ENCODE measurements around the gene MEPCE.
A peak's percentile ranks its signal among the peaks of the same experiment; 100 is the strongest.
"Not testable (repeated sequence)": the region's sequence is repeated elsewhere in the genome, so short reads cannot be mapped to it uniquely, and the experiment has no call there.

Gene MEPCE

DNA sequence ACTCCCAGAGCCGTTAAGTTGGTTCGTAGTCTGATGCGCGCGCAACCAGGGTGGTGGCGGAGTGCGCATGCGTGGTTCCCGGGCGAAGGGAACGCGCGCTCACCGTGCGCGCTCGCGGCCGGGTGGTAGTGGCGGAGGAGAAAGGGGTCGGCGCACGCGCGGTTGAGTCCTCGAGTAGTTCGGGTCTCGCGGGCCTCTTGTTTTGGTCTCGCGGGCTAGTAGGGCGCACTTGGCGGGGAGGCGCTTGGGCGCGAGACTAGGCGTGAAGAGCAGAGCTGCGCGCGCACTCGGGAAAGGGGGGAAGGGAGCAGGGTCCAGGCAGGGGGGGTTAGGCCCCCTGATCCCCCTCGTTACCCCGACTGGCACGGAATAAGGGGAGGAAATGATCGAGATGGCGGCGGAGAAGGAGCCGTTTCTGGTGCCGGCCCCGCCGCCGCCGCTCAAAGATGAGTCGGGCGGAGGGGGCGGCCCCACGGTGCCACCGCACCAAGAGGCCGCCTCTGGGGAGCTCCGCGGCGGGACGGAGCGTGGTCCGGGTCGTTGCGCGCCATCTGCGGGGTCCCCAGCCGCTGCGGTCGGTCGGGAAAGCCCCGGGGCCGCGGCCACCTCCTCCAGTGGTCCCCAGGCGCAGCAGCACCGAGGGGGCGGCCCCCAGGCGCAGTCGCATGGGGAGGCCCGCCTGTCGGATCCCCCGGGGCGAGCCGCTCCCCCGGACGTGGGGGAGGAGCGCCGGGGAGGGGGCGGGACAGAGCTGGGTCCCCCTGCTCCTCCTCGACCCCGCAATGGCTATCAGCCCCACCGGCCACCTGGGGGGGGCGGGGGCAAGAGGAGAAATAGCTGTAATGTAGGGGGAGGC lies at the start of gene MEPCE:
TSS of gene MEPCE (plus strand) at position 195 of the 856 bp plus-strand sequence. CDS start at position 383, 188 bp downstream.
- peak; percentile 100 for DNase-seq (ENCODE audit: low spot score)

- no peak for DNase-seq (ENCODE audit: low spot score)
These were observed 49.4 kb upstream of the MEPCE start for GRCh38 chr7:100380196-100380595.

DNA sequence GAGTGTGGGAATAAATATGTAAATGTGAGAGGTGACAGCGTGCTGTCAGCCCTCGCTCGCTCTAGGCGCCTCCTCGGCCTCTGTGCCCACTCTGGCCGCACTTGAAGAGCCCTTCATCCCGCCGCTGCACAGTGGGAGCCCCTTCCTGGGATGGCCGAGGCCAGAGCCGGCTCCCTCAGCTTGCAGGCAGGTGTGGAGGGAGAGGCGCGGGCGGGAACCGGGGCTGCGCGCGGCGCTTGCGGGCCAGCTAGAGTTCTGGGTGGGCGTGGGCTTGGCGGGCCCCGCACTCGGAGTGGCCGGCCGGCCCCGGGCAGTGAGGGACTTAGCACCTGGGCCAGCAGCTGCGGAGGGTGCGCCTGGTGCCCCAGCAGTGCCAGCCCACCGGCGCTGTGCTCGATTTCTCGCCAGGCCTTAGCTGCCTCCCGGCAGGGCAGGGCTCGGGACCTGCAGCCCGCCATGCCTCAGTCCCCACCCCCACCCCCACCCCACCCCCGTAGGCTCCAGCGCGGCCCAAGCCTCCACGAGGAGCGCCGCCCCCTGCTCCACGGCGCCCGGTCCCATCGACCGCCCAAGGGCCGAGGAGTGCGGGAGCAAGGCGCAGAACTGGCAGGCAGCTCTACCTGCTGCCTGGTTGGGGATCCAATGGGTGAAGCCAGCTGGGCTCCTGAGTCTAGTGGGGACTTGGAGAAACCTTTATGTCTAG lies 47.9 kb upstream of the MEPCE start:
- DNase-seq (ENCODE audit: low spot score), result not testable (repeated sequence)

DNA sequence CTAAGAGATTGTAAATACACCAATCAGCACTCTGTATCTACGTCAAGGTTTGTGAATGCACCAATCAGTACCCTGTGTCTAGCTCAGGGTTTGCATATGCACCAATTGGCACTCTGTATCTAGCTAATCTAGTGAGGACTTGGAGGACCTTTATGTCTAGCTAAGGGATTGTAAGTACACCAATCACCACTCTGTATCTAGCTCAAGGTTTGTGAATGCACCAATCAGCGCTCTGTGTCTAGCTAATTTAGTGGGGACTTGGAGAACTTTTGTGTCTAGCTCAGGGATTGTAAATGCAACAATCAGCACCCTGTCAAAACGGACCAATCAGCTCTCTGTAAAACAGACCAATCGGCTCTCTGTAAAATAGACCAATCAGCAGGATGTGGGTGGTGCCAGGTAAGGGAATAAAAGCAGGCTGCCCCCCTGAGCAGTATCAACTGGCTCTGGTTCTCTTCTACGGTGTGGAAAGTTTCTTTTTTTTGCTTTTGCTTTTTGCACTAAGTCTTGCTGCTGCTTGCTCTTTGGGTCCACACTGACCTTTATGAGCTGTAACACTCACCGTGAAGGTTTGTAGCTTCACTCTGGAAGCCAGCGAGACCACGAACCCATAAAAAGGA lies 47.3 kb upstream of the MEPCE start:
- not testable (repeated sequence) for DNase-seq (ENCODE audit: low spot score)

GRCh38 chr7:100384628-100385294 lies 44.9 kb upstream of the MEPCE start:
- DNase-seq (ENCODE audit: low spot score), result no peak

GRCh38 chr7:100386940-100387339 lies 42.7 kb upstream of the MEPCE start:
- DNase-seq (ENCODE audit: low spot score), result no peak

- DNase-seq (ENCODE audit: low spot score), result no peak
These were observed 41.9 kb upstream of the MEPCE start for GRCh38 chr7:100387695-100388094.

DNA sequence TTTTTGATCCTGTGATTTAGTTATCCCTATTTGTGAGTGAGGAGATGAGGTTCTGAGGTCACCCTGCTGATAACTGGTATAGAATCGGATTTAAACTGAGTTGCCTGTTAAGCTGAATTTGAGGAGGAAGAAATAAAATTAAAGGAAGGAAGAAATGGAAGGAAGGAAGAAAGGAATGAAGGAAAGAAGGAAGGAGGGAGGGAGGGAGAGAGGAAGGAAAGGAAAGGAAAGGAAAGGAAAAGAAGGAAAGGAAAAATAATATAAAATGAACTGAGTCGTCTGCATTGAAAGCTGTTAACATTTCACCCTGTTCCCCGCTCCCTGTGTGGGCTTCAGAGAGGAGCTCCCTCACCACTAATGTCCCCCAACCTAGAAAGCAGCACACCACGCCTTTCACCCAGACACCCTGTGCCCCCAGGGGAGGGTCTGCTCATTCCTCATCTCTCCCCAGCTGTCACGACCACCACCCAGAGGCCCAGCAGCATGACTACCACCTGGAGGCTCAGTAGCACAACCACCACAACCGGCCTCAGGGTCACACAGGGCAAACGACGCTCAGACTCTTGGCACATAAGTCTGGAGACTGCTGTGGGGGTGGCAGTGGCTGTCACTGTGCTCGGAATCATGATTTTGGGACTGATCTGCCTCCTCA lies 40.1 kb upstream of the MEPCE start:
- DNase-seq (ENCODE audit: low spot score), result no peak

- DNase-seq (ENCODE audit: low spot score), result no peak
These were observed 39.2 kb upstream of the MEPCE start for GRCh38 chr7:100390286-100391009.

DNA sequence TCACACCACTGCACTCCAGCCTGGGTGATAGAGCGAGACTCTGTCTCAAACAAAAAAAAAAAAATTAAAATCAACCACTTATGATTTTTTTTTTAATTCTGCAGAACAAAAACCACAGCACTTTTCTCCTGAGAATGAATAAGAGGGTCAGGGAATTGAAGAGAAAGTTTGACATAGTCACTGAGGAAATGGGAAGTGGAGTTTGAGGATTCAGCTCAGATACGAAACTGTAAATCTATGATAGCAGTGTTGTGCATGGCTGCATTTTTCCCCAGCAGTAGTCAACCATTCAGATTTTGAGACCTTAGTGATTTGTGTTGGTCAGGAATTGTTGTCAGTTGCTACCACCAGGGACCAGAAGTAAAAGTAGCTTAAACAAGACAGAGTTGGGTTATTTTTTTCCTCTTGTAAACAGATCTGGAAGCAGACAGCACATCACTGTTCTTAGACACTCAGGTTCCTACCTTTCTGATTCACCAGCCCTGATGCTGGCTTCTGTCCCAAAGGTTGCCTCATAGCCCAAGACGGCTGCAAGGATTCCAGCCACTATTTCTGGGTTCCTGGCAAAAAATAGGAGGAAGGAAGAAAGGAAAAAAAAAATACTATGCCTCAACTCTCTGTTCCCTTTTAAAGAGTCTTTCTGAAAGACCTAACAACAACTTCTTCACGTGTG lies 36.3 kb upstream of the MEPCE start:
- no peak for DNase-seq (ENCODE audit: low spot score)

- no peak for DNase-seq (ENCODE audit: low spot score)
These were observed 35.6 kb upstream of the MEPCE start for GRCh38 chr7:100394077-100394476.

DNA sequence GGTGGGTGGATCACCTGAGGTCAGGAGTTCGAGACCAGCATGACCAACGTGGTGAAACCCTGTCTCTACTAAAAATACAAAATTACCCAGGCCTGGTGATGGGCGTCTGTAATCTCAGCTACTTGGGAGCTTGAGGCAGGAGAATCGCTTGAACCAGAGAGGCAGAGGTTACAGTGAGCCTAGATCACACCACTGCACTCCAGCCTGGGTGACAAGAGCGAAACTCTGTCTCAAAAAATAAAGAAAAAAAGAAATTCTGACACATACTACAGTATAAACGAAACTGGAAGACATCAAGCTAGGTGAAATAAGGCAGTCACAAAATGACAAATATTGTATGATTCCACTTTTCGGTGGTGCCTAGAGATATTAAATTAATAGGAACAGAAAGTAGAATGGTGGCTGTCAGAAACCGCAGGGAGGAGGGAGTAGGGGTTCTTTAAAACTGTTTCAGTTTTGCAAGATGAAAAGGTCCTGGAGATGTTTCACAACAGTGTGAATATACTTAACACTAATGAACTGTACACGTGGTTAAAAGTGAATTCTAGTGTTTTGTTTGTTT lies 33.1 kb upstream of the MEPCE start:
- DNase-seq (ENCODE audit: low spot score), result no peak

GRCh38 chr7:100397315-100398081 lies 32.1 kb upstream of the MEPCE start:
- no peak for DNase-seq (ENCODE audit: low spot score)

GRCh38 chr7:100398239-100398638 lies 31.4 kb upstream of the MEPCE start:
- no peak for DNase-seq (ENCODE audit: low spot score)

DNA sequence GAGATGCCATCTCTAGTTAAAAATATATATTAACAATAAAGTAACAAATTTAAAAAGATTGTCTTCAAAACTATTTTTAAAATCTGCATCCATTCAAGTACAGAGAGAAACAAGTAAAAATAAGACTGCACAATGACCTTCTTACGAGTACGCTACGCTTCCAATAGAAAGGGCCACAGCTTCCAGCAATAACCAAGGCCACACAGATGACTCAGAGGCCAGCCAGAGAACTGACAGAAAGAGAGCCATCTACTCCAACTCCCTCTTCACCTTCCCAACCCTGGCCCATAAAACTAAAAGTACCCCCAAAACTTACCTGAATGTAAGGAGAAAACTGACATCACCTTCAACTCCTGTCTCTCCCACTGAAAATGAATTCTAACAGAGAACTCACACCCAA lies 29.6 kb upstream of the MEPCE start:
- DNase-seq (ENCODE audit: low spot score), result no peak

- DNase-seq (ENCODE audit: low spot score), result no peak
These were observed 29.0 kb upstream of the MEPCE start for GRCh38 chr7:100400656-100401055.

DNA sequence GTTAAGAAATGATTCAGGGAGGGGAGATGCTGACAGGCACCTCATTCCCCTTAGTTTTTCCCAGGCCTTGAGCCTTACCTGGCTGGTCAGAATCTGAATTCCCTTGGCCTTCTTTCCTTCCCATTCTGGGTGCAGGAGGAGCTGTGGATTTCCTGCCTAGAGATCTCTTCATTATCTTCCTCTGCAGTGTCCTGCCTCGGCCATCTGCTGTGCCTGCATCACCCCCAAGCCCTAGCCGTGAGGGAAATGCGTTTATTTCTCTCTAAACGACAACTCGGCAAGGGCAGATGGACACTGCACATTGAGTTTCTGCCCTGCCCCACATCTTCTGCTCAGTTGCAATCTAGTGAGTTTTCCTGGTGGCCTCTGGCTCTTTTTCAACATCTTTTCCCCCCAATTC lies 27.8 kb upstream of the MEPCE start:
- DNase-seq (ENCODE audit: low spot score), result no peak

DNA sequence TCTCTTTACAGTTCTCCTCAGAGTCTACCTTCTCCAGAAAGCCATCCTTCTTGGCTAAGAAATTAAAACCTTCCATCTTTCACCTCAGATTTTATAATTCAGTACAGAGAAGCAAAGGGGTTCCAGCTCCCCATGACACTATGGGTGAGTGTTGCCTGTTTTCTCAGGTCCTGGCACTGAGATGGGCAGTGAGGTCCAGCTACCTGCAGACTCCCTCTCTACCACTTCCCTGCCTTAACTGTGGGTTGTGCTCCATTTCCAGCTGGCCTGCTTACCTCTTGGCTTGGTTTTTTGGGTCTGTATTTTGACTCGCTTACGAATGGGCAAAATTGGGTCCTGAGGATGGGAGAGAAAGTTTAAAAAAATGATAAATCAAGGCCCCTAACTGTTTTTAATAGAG lies 27.4 kb upstream of the MEPCE start:
- no peak for DNase-seq (ENCODE audit: low spot score)

- DNase-seq (ENCODE audit: low spot score), result no peak
These were observed 22.9 kb upstream of the MEPCE start for GRCh38 chr7:100406767-100407166.
